Parathyroid adenoma (tissue), 2 donors: Measurements from ENCODE around the gene WWP2.
A peak's percentile ranks its signal among the peaks of the same experiment; 100 is the strongest.

Experiments used
- H2AFZ ChIP-seq: fragments of 300-600 bp; sonication (generic); one replicate; pipeline ENCODE4 v1.7.0; 2017; ENCODE audit warnings: antibody characterized with exemption, mild to moderate bottlenecking
- H3K27ac ChIP-seq: fragments of 300-600 bp; sonication (generic); one replicate; pipeline ENCODE4 v1.7.0; 2017
- H3K27me3 ChIP-seq: fragments of 300-600 bp; sonication (generic); one replicate; pipeline ENCODE4 v1.7.0; 2017; ENCODE audit warnings: low read length; ENCODE audit not compliant: control insufficient read depth, insufficient read depth
- H3K36me3 ChIP-seq: fragments of 300-600 bp; sonication (generic); one replicate; pipeline ENCODE4 v1.7.0; 2017; ENCODE audit warnings: low read length; ENCODE audit not compliant: control insufficient read depth, insufficient read depth
- H3K4me1 ChIP-seq: fragments of 300-600 bp; sonication (generic); one replicate; pipeline ENCODE4 v1.7.0; 2017; ENCODE audit warnings: control low read depth
- H3K4me2 ChIP-seq: fragments of 300-600 bp; sonication (generic); one replicate; pipeline ENCODE4 v1.7.0; 2017; ENCODE audit warnings: low read length
- H3K4me3 ChIP-seq: fragments of 300-600 bp; sonication (generic); one replicate; pipeline ENCODE4 v1.7.0; 2017; ENCODE audit warnings: low read depth, low read length
- H3K79me2 ChIP-seq: fragments of 300-600 bp; sonication (generic); one replicate; pipeline ENCODE4 v1.7.0; 2017; ENCODE audit warnings: control low read depth
- H3K9ac ChIP-seq: fragments of 300-600 bp; sonication (generic); one replicate; pipeline ENCODE4 v1.7.0; 2017; ENCODE audit warnings: mild to moderate bottlenecking
- H3K9me3 ChIP-seq: fragments of 300-600 bp; sonication (generic); one replicate; pipeline ENCODE4 v1.7.0; 2017; ENCODE audit warnings: low read length; ENCODE audit not compliant: control insufficient read depth
- CTCF ChIP-seq: fragments of 300-600 bp; sonication (generic); IDR thresholded peaks from one replicate; pipeline ENCODE4 v1.7.0; 2017; ENCODE audit warnings: antibody characterized with exemption, mild to moderate bottlenecking
- donor health status: primary hyperparathyroidism.

The WWP2 gene

GRCh38 chr16:69844441-69844840, 82.3 kb downstream of the WWP2 start:
- Histone ChIP-seq H3K4me1 (peaks cover 4% of the 10 kb centered on the region), H3K9me3 (no peaks in the 10 kb centered on the region), H2AFZ (no peak overlapping the region), H3K36me3 (no peaks in the 10 kb centered on the region), H3K4me2 (no peak overlapping the region), H3K4me3 (no peak overlapping the region), H3K27ac (no peak overlapping the region), H3K79me2 (peaks cover 5% of the 10 kb centered on the region), H3K9ac (no peak overlapping the region), H3K27me3 (no peaks in the 10 kb centered on the region)
- TF ChIP-seq CTCF: no peak

- Histone ChIP-seq H3K36me3 (no peaks in the 10 kb centered on the region), H3K4me2 (no peak overlapping the region), H2AFZ (no peak overlapping the region), H3K4me3 (no peak overlapping the region), H3K79me2 (peaks cover 8% of the 10 kb centered on the region), H3K4me1 (peaks cover 4% of the 10 kb centered on the region), H3K9me3 (no peaks in the 10 kb centered on the region), H3K9ac (no peak overlapping the region), H3K27ac (no peak overlapping the region), H3K27me3 (no peaks in the 10 kb centered on the region)
- TF ChIP-seq CTCF: no peak
Measured at GRCh38 chr16:69845181-69845580, 83.0 kb downstream of the WWP2 start.

- H3K27me3 ChIP-seq: no peaks in the 10 kb centered on the region
- no peaks in the 10 kb centered on the region for H3K9me3 ChIP-seq
- H3K79me2 ChIP-seq: peaks cover 14% of the 10 kb centered on the region
- H2AFZ ChIP-seq: no peak overlapping the region
- no peak for TF ChIP-seq CTCF
- H3K4me1 ChIP-seq: peaks cover 4% of the 10 kb centered on the region
- H3K4me2 ChIP-seq: no peak overlapping the region
- peak overlapping the region; percentile 2 for H3K27ac ChIP-seq
- H3K36me3 ChIP-seq: no peaks in the 10 kb centered on the region
- H3K4me3 ChIP-seq: no peak overlapping the region
- no peak overlapping the region for H3K9ac ChIP-seq
Measured at GRCh38 chr16:69847643-69848042, 85.5 kb downstream of the WWP2 start.

- no peaks in the 10 kb centered on the region for H3K27me3 ChIP-seq
- H3K27ac ChIP-seq: peak overlapping the region; percentile 64
- no peaks in the 10 kb centered on the region for H3K36me3 ChIP-seq
- no peak overlapping the region for H3K4me2 ChIP-seq
- no peaks in the 10 kb centered on the region for H3K9me3 ChIP-seq
- peaks cover 16% of the 10 kb centered on the region for H3K79me2 ChIP-seq
- TF ChIP-seq CTCF: no peak
- H3K4me3 ChIP-seq: no peak overlapping the region
- H3K9ac ChIP-seq: no peak overlapping the region
- H2AFZ ChIP-seq: peak overlapping the region; percentile 29
- H3K4me1 ChIP-seq: peaks cover 4% of the 10 kb centered on the region
Measured at GRCh38 chr16:69848637-69849545, 86.8 kb downstream of the WWP2 start.
